GM12878 (cell line): Measurements from ENCODE around the gene TMUB2. TPM values are rescaled to one million over a fixed set of nuclear protein-coding genes. Genes with fewer than 3 reads are reported as not detected.

ENCODE experiments used
- MXI1 ChIP-seq: fragments of 150-350 bp; IDR thresholded peaks from 2 replicates; pipeline ENCODE4 v1.6.1; 2011; ENCODE audit warnings: low read depth, mild to moderate bottlenecking, inconsistent platforms, low read length, improper control_type of control experiment
- ZNF207 ChIP-seq: fragments of 450-650 bp; IDR thresholded peaks from 2 replicates; pipeline ENCODE4 v1.6.1; 2014; ENCODE audit warnings: antibody characterized with exemption, mild to moderate bottlenecking, borderline replicate concordance
- polyA plus RNA-seq, 11 experiments: library from polyadenylated mRNA; depleted of rRNA in 4 of 11; unstranded in 6 of 11; stranded (reverse) in 5 of 11; fragments of >200 nt; fragmentation: Nextera tagmentation in 4 of 11; fragmentation: Illumina TruSeq in 1 of 11; extraction: Ambion mirVana in 4 of 11; extraction: Trizol in 1 of 11; gene quantifications; 1 replicate in 1 of 11; 2 replicates in 10 of 11; pipeline versions ENCODE4 v1.2.1 to v1.2.3, GENCODE V29; 2011 to 2016; ENCODE audit warnings: inconsistent platforms in 2 of 11, missing spikeins in 2 of 11, low read depth in 1 of 11
- total RNA-seq, 4 experiments: library from RNA; depleted of rRNA in 3 of 4; stranded (reverse); fragments of >200 nt in 3 of 4; fragmentation: Illumina TruSeq in 1 of 4; extraction: Trizol in 1 of 4; gene quantifications; 2 replicates each; pipeline versions ENCODE4 v1.2.1 to v1.2.3, GENCODE V29; 2013 to 2021
- TF ChIP-seq, protein P1 (sequence below): fragments of 450-650 bp; IDR thresholded peaks from 2 replicates; pipeline ENCODE4 v1.6.1; 2017; ENCODE audit warnings: mild to moderate bottlenecking, moderate library complexity
- TF ChIP-seq, protein P2 (sequence below): fragments of 450-650 bp; IDR thresholded peaks from 2 replicates; pipeline ENCODE4 v1.6.1; 2017; ENCODE audit warnings: mild to moderate bottlenecking
- TF ChIP-seq, protein P3 (sequence below): fragments of 450-650 bp; IDR thresholded peaks from 2 replicates; pipeline ENCODE4 v1.6.1; 2018; ENCODE audit warnings: mild to moderate bottlenecking, low read depth, moderate library complexity; ENCODE audit not compliant: partially characterized antibody

TMUB2 gene
- total and polyA plus RNA-seq, 10 of the 15 experiments (the other 5 are each of a cell fraction or from before 2014, with no cell fraction given), result 4.3 to 34.0 (median 20.0) TPM

DNA sequence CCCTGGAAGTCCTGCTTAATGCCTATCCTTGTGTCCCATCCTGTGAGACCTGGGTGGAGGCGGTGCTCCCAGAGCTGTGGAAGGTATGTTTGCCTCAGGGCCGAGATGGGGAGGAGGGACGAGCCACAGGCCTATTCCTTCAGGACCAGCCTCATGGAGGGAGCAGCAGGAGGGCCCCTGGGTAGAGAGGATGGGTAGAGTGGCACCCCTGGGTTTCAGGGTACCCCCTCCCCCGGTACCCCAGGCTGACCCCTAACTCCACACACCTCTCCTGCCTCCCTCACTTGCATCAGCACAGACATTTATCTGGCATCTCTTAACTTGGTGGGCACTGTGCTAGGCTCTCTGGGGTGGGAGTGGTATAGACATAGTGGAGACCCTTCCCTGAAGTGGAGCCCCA, 9.1 kb upstream of the TMUB2 start (continued):
- TF ChIP-seq, protein P1, sequence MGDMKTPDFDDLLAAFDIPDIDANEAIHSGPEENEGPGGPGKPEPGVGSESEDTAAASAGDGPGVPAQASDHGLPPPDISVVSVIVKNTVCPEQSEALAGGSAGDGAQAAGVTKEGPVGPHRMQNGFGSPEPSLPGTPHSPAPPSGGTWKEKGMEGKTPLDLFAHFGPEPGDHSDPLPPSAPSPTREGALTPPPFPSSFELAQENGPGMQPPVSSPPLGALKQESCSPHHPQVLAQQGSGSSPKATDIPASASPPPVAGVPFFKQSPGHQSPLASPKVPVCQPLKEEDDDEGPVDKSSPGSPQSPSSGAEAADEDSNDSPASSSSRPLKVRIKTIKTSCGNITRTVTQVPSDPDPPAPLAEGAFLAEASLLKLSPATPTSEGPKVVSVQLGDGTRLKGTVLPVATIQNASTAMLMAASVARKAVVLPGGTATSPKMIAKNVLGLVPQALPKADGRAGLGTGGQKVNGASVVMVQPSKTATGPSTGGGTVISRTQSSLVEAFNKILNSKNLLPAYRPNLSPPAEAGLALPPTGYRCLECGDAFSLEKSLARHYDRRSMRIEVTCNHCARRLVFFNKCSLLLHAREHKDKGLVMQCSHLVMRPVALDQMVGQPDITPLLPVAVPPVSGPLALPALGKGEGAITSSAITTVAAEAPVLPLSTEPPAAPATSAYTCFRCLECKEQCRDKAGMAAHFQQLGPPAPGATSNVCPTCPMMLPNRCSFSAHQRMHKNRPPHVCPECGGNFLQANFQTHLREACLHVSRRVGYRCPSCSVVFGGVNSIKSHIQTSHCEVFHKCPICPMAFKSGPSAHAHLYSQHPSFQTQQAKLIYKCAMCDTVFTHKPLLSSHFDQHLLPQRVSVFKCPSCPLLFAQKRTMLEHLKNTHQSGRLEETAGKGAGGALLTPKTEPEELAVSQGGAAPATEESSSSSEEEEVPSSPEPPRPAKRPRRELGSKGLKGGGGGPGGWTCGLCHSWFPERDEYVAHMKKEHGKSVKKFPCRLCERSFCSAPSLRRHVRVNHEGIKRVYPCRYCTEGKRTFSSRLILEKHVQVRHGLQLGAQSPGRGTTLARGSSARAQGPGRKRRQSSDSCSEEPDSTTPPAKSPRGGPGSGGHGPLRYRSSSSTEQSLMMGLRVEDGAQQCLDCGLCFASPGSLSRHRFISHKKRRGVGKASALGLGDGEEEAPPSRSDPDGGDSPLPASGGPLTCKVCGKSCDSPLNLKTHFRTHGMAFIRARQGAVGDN, result no peak
- TF ChIP-seq, protein P2, sequence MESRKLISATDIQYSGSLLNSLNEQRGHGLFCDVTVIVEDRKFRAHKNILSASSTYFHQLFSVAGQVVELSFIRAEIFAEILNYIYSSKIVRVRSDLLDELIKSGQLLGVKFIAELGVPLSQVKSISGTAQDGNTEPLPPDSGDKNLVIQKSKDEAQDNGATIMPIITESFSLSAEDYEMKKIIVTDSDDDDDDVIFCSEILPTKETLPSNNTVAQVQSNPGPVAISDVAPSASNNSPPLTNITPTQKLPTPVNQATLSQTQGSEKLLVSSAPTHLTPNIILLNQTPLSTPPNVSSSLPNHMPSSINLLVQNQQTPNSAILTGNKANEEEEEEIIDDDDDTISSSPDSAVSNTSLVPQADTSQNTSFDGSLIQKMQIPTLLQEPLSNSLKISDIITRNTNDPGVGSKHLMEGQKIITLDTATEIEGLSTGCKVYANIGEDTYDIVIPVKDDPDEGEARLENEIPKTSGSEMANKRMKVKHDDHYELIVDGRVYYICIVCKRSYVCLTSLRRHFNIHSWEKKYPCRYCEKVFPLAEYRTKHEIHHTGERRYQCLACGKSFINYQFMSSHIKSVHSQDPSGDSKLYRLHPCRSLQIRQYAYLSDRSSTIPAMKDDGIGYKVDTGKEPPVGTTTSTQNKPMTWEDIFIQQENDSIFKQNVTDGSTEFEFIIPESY, result no peak
- TF ChIP-seq, protein P3, sequence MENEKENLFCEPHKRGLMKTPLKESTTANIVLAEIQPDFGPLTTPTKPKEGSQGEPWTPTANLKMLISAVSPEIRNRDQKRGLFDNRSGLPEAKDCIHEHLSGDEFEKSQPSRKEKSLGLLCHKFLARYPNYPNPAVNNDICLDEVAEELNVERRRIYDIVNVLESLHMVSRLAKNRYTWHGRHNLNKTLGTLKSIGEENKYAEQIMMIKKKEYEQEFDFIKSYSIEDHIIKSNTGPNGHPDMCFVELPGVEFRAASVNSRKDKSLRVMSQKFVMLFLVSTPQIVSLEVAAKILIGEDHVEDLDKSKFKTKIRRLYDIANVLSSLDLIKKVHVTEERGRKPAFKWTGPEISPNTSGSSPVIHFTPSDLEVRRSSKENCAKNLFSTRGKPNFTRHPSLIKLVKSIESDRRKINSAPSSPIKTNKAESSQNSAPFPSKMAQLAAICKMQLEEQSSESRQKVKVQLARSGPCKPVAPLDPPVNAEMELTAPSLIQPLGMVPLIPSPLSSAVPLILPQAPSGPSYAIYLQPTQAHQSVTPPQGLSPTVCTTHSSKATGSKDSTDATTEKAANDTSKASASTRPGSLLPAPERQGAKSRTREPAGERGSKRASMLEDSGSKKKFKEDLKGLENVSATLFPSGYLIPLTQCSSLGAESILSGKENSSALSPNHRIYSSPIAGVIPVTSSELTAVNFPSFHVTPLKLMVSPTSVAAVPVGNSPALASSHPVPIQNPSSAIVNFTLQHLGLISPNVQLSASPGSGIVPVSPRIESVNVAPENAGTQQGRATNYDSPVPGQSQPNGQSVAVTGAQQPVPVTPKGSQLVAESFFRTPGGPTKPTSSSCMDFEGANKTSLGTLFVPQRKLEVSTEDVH, result no peak
- TF ChIP-seq ZNF207 (no peak), MXI1 (no peak)
